HG02588 (cell line): ENCODE measurements around the gene DTHD1.

Experiments used
- ATAC-seq: cut with Tn5 transposase; IDR thresholded peaks from one replicate; pipeline ENCODE4 v1.9.1; 2021; ENCODE audit warnings: mild to moderate bottlenecking, moderate library complexity; ENCODE audit not compliant: unreplicated experiment

DTHD1 gene

GRCh38 chr4:36269101-36269500, 12.3 kb upstream of the DTHD1 start:
- ATAC-seq: no peak

GRCh38 chr4:36269533-36270173, 11.8 kb upstream of the DTHD1 start:
- no peak for ATAC-seq

DNA sequence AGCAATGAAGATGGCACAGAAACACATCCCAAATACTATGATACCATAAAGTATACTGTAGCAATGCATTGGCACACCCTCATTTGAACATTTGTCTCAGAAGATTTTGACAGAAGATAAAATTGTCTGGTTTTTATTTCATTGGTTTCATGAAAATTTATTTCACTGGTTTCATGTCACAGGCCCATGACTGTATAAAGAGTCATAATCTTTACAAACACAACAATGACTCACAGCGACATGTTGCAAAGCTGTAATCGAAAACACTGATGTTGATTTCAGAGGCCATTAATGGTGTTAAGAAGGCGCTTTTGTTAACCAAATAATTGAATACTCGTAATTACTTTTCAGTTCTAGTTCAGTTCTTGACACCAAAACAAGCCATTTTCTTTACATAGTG, 8.1 kb upstream of the DTHD1 start:
- ATAC-seq: no peak

- ATAC-seq: no peak
Observed at GRCh38 chr4:36274158-36274557, 7.3 kb upstream of the DTHD1 start.

DNA sequence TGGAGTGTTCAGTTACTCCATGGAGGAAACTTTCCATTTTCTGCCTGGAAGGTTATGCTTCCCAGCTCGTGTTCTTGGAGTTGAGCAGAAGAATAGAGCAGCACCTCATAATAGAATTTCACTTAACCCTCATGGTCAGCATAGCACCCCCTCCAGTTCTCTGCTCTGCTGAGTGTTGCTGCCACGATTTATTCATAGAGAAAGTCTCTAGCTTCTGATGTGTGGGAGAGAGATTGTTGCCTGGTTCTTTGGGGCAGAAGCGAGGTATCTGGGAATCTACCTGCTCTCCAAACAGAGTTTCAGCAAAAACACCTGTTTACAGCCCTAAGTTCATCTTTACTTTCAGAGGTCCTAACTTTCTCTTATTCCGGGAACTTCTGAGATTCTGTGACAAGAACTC, 3.9 kb upstream of the DTHD1 start:
- ATAC-seq: no peak

DNA sequence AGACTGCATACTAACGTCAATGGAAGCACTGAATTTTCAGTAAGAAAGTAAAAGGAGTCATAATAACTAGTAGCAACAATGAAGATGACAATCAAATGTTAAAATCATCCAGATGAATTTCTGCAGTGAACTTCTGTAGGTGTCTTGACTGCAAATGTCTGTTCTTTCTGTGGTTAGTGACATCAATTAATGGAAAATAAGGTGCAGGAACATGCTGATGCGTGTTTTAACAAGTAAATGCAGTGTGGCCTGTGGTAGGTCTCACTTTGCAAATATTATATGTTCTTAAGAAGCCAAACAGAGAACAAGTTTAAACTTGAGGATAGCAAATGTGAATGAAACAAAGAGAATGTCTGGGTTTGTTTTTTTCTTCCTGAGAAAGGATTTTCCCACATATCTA, 2.6 kb upstream of the DTHD1 start:
- no peak for ATAC-seq

GRCh38 chr4:36280555-36280954, 861 bp upstream of the DTHD1 start:
- ATAC-seq: no peak

DNA sequence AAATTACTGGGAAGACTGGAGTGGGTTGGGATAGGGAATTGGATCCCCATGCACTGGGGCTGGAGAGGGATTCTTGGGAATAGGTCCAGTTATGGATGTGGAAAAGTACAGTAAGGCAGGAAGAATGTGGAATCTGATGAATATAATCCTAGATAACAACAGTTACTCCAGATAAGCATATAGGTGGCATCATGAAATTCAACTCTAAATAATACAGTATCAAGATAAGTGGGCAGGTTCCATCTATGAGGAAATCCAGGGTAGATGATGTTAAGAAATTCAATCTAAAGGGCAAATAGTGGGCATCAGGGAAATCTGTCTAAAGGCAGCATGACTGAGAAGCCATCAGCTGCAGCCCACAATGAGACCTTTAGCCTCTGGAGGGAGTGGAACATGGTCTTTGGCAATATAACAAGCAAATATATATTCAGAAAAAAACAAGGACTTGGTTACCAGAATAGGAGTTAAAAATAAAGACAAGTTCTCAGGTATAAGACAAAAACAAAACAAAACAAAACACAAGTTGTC, 1.2 kb downstream of the DTHD1 start:
- ATAC-seq: no peak

GRCh38 chr4:36283912-36284465, 2.6 kb downstream of the DTHD1 start:
- ATAC-seq: no peak

- ATAC-seq: peak; percentile 99
Observed at GRCh38 chr4:36285784-36286480, 4.5 kb downstream of the DTHD1 start.

- ATAC-seq: no peak
Observed at GRCh38 chr4:36286481-36286871, 5.1 kb downstream of the DTHD1 start.

DNA sequence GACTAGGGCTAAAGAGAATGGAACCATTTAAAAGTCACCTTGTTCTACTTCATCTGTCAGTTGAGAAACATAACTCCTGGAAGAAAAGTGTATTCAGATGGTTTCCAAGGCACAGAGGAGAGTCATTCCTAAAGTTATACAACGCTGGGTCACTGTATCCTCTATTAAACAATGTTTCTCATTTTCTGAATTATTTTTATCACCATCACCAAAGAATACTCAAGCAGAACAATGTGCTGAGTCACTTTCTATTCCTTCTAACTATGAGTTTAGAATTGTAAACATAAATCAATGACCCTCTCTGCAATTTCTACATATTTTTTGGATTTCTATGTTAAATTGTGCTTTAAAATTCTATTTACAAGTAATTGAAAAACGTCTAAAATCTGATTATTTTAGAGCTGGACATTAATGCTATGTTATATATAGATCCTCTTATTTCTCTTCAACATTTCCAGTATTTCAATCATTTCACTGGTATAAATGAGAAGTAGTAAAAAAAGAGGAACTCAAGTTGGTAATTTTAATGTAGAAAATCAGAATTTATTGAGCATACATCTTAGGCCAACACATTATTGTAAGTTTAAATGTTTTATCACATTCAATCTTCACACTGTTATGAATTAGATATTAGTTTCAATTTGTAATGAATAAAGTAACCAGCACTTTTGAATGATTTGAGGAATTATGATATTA, 7.5 kb downstream of the DTHD1 start:
- no peak for ATAC-seq

DNA sequence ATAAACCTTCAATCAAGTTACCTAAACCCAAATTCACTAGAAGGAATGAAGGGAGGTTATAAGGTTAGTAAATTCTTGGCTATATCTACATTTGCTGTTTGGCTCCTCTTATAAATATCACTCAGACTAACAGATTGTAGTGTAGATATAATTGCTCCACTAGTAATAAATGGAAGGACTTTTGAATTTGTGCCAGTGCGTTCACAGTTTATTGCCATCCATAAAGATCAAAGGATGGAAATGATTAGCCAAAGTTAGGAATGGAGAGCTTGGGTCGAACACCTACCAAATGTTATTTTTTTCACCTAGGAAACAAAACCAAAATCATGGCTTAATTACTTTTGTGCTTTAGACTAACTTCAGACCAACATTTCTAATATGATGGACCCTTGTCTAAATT, 9.2 kb downstream of the DTHD1 start:
- no peak for ATAC-seq

DNA sequence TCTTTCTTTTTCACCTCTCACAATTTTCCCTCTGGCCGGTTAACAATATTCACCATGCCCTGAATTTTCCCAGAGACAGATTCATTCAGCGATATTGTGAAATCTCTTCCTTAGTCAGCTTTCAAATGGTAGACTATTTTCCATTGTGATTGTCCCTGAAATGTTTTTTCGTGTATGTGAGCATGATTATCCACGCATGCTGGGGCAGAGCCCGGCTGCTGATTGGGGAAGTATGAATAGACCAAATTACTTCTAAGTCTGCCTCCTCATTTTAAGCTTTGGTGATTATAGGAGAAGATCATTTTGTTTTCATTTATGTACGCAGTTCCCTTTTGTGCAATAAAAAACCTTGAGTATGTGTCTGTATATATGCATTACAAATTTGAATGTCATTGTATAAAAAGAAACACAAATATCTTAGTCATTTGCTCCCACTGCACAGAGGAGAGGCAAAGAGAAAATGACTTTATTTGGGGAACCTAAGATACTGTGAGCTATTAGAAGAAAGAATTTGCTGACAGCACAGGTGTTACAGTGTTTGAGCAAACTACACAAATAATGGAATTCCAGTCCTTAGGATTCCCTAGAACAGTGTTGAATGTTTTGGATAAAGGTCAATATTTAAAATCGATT, 11.3 kb downstream of the DTHD1 start:
- no peak for ATAC-seq

DNA sequence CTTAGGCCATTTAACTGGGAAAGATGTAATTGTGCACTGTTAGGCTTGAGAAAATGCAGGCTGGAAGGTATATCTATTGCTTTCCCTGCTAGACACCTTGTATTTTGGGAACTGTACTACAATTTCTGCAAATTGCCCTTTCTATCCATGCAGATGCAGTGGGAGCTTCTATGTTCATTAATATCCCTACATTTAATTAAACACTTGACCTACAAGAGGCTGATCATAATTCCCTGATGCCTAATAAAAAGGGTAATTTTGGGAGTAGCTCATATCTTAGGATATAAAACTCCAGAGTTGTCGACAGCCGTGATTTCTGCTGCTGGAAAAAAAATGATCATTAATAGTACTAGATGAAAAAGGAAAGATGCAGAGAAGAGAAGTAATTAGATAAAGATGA, 19.7 kb downstream of the DTHD1 start:
- ATAC-seq: no peak

DNA sequence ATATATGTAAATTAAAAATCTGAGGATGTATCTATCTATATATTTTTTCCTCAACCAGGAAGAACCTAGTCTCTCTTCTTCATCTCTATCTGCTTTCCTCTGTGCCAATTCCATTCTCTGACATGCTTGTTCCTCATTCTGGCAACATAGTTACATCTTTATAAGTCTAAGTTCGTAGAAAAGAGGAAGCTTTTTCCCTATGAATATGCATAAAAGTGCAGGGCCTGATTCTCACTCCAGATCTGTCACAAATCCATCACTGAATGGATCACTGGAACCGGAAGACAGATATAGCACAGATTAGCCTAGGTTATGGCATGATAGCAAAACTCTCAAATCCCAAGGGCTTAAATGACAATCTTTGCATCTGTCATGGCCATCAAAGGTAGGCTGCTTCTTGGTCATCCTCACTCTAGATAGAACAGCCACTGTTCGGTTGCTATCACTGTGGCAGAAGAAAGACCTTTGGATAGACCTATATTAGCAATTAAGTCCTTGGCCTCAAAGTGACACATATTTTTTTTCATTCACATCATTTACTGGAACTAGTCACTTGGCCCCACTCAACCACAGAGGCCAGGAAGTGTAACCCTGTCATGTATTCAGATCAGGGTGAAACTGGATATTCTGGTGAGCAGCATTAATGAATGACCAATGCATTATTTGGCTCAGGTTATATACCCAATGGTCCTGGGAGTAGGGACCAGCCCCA, 22.2 kb downstream of the DTHD1 start:
- peak; percentile 89 for ATAC-seq

DNA sequence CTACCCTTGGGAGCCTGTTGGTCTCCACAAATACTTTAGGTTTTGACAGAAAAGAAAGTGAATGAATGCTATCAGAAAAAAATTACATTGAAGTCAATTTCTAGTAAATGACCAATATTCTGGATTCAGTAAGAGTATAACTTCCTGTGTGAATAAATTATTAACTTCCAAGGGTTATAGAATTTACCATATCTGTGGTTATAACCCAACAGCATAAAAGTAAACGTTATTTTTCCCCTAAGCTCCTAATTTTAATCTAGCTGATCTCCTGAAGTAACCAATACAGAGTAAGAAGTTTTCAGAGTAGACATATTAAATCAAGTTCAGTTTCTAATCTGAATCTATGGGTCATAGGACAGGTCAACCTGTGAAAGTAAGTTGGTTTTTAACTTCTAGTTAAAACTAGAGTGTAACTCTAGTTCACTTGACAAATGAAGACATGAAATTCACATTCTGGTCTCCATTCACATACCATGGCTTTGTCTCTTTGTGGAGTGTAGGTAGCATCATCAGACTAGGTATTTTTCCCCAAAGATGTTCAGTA, 22.8 kb downstream of the DTHD1 start:
- ATAC-seq: peak; percentile 37

DNA sequence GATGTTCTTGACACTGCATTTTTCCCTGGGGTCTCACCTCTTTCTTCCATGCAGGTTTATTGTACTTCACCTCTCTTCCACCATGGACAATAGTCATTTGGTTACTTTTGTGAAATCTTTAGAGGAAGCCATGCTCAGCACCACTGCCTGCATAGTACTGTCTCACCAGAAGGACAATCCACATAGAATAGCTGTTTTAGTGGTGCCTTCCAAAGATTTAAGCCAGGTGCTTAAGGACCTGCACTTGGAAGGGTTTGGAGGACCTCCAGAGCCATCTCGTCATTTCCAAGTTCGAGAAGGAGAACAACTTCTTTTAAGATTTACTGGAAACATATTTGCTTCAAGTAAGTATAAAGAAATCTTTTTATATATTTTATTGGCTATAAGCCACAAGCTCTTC, 26.7 kb downstream of the DTHD1 start:
- ATAC-seq: no peak

- ATAC-seq: no peak
Observed at GRCh38 chr4:36310216-36310615, 28.8 kb downstream of the DTHD1 start.

GRCh38 chr4:36310793-36311192, 29.4 kb downstream of the DTHD1 start:
- ATAC-seq: peak; percentile 79
